Measurements from ENCODE around the gene UEVLD.

Gene UEVLD

GRCh38 chr11:18495271-18495670 is 93.3 kb downstream of the UEVLD start:
- no peak for DNase-seq

DNA sequence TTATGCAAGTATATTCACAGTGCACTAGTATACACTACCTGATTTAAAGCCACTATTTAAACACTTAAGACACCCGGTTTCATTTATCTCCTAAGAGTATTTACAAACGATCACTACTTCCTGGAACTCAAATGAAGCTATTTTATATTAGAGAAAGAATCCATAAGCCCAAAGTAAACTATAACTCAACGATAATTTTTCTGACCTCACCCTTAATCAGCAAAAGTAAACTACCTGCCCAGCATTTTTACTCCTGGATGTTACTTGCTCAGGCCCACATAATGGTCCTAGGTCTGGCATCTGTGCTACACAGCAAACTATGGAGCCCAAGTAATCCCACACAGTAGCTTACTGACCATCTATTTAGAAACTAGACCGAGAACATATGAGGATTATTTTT is 95.2 kb downstream of the UEVLD start:
- no peak for DNase-seq

- peak; percentile 2 for DNase-seq
These were observed 95.6 kb downstream of the UEVLD start for GRCh38 chr11:18492888-18493287.

GRCh38 chr11:18491924-18492323 is 96.6 kb downstream of the UEVLD start:
- DNase-seq = no peak

DNA sequence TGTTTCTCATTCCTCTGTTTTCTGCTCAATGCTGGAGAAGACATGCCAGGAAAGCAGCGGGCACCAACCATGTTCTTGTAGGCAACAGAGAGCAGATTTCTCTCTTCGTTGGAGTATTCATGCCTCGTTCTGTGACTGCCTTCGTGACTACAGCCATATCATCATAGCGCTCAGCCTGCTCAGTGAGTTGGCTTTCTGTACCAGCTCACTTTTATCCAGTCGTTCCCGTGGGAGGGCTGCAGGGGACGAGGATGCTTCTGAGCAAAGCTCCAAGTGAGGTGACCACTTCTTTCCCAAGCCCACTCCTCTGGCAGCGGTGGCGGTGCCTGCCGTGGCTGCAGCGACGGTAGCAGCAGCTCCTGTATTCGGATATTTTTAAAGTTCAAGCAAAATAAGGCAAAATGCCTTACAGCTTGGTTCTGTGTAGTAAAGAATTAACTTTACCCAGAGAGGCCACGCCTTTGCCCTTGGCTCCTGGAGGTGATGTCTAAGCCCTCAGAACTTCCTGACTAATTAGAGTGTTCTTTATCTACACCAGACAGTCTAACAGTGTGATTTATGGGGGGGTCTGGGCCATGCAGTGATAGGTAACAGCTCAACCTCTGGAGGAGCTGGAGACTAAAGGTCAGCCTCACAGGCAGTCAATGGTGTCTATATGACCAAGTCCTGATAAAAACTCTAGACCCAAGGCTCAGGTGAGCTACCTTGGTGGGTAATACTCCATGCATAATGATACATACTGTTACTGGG is 97.6 kb downstream of the UEVLD start:
- no peak for DNase-seq

DNA sequence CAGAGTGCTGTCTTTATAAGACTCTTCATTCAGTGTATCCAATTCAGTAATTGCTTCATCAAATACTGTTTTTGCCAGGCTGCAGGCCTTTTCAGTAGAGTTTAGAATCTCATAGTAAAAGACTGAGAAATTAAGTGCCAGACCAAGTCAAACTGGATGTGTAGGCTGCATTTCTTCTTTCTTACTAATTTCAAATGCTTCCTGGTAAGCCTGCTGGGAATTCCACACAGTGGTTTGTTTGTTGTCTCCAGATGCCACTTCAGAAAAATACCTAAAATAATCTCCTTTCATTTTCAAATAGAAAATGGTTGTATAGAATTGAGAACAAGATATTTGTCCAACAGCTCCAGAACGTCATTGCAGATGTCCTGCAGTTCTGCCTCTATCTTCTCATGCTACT is 98.2 kb downstream of the UEVLD start:
- DNase-seq = no peak

DNA sequence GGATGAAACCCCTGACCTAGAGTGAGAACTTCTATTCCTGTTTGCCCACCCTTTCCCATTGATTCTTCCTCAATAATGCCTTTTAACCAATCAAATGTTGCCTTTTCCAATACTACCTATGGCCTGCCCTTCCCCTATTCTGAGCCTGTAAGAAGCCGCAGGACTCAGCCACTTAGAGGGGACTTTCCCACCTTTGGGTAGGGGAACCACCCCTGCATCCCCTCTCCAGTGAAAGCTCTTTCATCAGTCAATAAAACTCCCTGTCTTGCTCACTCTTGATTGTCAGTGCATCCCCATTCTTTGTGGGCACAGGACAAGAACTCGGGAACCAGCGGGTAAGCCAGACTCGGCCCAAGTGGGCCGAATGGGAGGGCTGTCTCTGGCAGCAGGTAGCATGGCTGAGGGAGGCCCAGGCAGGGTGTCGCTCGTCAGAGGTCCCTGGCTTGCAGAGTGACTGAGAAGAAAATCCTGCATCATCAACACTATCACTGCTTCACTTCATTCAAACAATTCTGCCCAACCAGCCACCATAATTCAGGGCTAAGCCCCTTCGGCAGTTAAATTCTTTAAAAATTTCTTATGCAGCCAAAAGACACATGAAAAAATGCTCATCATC is 102.5 kb downstream of the UEVLD start:
- no peak for DNase-seq

All from NCI-H2107 (cell line).